K562 (cell line): ENCODE measurements around the gene ZNF43. TPM values are rescaled to one million over a fixed set of nuclear protein-coding genes. Genes with fewer than 3 reads are reported as not detected.

ENCODE experiments used
- CBX5 ChIP-seq: IDR thresholded peaks from 2 replicates; pipeline ENCODE4 v1.6.1; 2014; ENCODE audit warnings: low read depth, borderline replicate concordance
- EP300 ChIP-seq: IDR thresholded peaks from 2 replicates; pipeline ENCODE4 v1.6.1; 2012; ENCODE audit warnings: low read length, improper control_type of control experiment
- GTF3C2 ChIP-seq: IDR thresholded peaks from 3 replicates; pipeline ENCODE4 v1.6.1; 2011; ENCODE audit warnings: borderline replicate concordance, mild to moderate bottlenecking, moderate library complexity; ENCODE audit not compliant: insufficient read length; ENCODE audit errors: extremely low read depth
- HMG20B ChIP-seq: fragments of 250-450 bp; sonication (Bioruptor Pico); IDR thresholded peaks from 2 replicates; pipeline ENCODE4 v1.5.0; 2021; ENCODE audit warnings: mild to moderate bottlenecking
- POLR2G ChIP-seq: fragments of 200-400 bp; formaldehyde crosslinking; IDR thresholded peaks from 2 replicates; pipeline ENCODE4 v1.6.1; 2017; ENCODE audit warnings: low read depth, mild to moderate bottlenecking, antibody characterized with exemption, low read length, moderate library complexity
- POLR3G ChIP-seq: IDR thresholded peaks from 2 replicates; pipeline ENCODE4 v1.6.1; 2011; ENCODE audit not compliant: insufficient read length, insufficient replicate concordance; ENCODE audit errors: extremely low read depth
- SMAD3 ChIP-seq: fragments of 450-650 bp; formaldehyde crosslinking; conservative IDR thresholded peaks from 2 replicates; pipeline ENCODE4 v1.4.0; 2020; ENCODE audit warnings: mild to moderate bottlenecking
- ZNF324 ChIP-seq: fragments of 250-450 bp; sonication (Bioruptor Pico); IDR thresholded peaks from 2 replicates; pipeline ENCODE4 v1.4.0; 2020; ENCODE audit warnings: mild to moderate bottlenecking
- polyA plus RNA-seq, 8 experiments: library from polyadenylated mRNA; depleted of rRNA in 4 of 8; stranded (reverse) in 5 of 8; unstranded in 3 of 8; fragments of >200 nt; fragmentation: Nextera tagmentation in 2 of 8; fragmentation: Illumina TruSeq in 1 of 8; extraction: Ambion mirVana in 2 of 8; extraction: Trizol in 1 of 8; gene quantifications; 2 replicates each; pipeline versions ENCODE4 v1.2.1 to v1.2.3, GENCODE V29; 2011 to 2014; ENCODE audit warnings: inconsistent platforms in 1 of 8, missing spikeins in 1 of 8
- total RNA-seq, 7 experiments: library from RNA; depleted of rRNA in 6 of 7; stranded (reverse); fragments of >200 nt in 6 of 7; fragmentation: Illumina TruSeq in 2 of 7; extraction: Trizol in 2 of 7; gene quantifications; 2 replicates each; pipeline versions ENCODE4 v1.2.1 to v1.2.3, GENCODE V29; 2011 to 2021; ENCODE audit warnings: low replicate concordance in 1 of 7
- TF ChIP-seq, protein P1 (sequence below): fragments of 450-650 bp; IDR thresholded peaks from 2 replicates; pipeline ENCODE4 v1.6.1; 2016; ENCODE audit warnings: mild to moderate bottlenecking, moderate library complexity
- TF ChIP-seq, protein P2 (sequence below): fragments of 250-450 bp; sonication (Bioruptor Pico); IDR thresholded peaks from 2 replicates; pipeline ENCODE4 v1.4.0; 2020; ENCODE audit warnings: mild to moderate bottlenecking

ZNF43 gene
- total and polyA plus RNA-seq, 9 of the 15 experiments (the other 6 are each of a cell fraction or from before 2014, with no cell fraction given), result 3.6 to 18.6 (median 9.2) TPM

DNA sequence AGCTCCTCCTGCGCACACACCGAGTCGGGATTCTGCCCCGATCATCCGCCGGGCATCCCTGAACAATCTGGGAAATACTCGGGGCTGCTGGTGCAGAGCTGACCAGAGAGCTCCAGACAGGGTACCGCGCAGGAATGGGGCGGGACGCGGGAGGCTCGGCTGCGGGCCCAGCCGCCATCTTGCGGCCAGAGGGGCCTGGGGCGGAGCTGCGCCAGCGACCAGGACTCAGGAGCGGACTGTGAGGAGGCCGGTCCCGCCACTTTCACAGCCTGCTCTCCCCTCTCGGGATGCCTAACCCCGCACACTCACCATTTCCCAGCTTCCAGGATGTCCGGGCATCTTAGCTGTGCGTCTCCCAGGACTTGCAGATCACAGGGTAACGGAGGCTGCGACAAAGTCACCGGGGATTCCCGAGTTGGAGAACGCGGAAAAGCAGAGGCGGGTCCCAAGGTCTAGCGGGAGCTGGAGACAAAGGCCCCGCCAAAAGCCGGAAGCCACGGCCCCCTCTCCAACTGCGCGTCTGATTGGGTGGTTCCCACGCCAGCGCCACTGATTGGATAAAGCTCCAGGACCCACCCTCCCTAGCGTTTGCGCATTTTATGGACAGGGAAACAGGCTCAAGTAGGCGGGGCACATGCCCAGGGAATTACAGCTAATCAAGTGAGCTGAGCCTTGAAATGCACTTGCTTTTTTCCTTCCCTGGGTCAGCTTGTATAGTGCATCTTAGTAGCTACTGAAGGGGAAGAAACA lies 15.8 kb upstream of the ZNF43 start (continued):
- TF ChIP-seq, protein P1, sequence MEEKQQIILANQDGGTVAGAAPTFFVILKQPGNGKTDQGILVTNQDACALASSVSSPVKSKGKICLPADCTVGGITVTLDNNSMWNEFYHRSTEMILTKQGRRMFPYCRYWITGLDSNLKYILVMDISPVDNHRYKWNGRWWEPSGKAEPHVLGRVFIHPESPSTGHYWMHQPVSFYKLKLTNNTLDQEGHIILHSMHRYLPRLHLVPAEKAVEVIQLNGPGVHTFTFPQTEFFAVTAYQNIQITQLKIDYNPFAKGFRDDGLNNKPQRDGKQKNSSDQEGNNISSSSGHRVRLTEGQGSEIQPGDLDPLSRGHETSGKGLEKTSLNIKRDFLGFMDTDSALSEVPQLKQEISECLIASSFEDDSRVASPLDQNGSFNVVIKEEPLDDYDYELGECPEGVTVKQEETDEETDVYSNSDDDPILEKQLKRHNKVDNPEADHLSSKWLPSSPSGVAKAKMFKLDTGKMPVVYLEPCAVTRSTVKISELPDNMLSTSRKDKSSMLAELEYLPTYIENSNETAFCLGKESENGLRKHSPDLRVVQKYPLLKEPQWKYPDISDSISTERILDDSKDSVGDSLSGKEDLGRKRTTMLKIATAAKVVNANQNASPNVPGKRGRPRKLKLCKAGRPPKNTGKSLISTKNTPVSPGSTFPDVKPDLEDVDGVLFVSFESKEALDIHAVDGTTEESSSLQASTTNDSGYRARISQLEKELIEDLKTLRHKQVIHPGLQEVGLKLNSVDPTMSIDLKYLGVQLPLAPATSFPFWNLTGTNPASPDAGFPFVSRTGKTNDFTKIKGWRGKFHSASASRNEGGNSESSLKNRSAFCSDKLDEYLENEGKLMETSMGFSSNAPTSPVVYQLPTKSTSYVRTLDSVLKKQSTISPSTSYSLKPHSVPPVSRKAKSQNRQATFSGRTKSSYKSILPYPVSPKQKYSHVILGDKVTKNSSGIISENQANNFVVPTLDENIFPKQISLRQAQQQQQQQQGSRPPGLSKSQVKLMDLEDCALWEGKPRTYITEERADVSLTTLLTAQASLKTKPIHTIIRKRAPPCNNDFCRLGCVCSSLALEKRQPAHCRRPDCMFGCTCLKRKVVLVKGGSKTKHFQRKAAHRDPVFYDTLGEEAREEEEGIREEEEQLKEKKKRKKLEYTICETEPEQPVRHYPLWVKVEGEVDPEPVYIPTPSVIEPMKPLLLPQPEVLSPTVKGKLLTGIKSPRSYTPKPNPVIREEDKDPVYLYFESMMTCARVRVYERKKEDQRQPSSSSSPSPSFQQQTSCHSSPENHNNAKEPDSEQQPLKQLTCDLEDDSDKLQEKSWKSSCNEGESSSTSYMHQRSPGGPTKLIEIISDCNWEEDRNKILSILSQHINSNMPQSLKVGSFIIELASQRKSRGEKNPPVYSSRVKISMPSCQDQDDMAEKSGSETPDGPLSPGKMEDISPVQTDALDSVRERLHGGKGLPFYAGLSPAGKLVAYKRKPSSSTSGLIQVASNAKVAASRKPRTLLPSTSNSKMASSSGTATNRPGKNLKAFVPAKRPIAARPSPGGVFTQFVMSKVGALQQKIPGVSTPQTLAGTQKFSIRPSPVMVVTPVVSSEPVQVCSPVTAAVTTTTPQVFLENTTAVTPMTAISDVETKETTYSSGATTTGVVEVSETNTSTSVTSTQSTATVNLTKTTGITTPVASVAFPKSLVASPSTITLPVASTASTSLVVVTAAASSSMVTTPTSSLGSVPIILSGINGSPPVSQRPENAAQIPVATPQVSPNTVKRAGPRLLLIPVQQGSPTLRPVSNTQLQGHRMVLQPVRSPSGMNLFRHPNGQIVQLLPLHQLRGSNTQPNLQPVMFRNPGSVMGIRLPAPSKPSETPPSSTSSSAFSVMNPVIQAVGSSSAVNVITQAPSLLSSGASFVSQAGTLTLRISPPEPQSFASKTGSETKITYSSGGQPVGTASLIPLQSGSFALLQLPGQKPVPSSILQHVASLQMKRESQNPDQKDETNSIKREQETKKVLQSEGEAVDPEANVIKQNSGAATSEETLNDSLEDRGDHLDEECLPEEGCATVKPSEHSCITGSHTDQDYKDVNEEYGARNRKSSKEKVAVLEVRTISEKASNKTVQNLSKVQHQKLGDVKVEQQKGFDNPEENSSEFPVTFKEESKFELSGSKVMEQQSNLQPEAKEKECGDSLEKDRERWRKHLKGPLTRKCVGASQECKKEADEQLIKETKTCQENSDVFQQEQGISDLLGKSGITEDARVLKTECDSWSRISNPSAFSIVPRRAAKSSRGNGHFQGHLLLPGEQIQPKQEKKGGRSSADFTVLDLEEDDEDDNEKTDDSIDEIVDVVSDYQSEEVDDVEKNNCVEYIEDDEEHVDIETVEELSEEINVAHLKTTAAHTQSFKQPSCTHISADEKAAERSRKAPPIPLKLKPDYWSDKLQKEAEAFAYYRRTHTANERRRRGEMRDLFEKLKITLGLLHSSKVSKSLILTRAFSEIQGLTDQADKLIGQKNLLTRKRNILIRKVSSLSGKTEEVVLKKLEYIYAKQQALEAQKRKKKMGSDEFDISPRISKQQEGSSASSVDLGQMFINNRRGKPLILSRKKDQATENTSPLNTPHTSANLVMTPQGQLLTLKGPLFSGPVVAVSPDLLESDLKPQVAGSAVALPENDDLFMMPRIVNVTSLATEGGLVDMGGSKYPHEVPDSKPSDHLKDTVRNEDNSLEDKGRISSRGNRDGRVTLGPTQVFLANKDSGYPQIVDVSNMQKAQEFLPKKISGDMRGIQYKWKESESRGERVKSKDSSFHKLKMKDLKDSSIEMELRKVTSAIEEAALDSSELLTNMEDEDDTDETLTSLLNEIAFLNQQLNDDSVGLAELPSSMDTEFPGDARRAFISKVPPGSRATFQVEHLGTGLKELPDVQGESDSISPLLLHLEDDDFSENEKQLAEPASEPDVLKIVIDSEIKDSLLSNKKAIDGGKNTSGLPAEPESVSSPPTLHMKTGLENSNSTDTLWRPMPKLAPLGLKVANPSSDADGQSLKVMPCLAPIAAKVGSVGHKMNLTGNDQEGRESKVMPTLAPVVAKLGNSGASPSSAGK, result 0 out of 2 replicates have a peak, but pooled peaks have one; percentile 22
- no peak for TF ChIP-seq HMG20B (CRISPR knock-in tag)
- no peak for TF ChIP-seq CBX5
- TF ChIP-seq SMAD3 (CRISPR knock-in tag), result no peak
- TF ChIP-seq POLR3G, result no peak
- no peak for TF ChIP-seq EP300
- peak; percentile 76 for TF ChIP-seq POLR2G
- no peak for TF ChIP-seq GTF3C2
- TF ChIP-seq ZNF324 (CRISPR knock-in tag), result no peak
- TF ChIP-seq, protein P2, sequence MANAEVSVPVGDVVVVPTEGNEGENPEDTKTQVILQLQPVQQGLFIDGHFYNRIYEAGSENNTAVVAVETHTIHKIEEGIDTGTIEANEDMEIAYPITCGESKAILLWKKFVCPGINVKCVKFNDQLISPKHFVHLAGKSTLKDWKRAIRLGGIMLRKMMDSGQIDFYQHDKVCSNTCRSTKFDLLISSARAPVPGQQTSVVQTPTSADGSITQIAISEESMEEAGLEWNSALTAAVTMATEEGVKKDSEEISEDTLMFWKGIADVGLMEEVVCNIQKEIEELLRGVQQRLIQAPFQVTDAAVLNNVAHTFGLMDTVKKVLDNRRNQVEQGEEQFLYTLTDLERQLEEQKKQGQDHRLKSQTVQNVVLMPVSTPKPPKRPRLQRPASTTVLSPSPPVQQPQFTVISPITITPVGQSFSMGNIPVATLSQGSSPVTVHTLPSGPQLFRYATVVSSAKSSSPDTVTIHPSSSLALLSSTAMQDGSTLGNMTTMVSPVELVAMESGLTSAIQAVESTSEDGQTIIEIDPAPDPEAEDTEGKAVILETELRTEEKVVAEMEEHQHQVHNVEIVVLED, result no peak
